Body of pancreas (tissue), 4 donors: Measurements from ENCODE around the gene NYNRIN.

ENCODE experiments used
- CTCF ChIP-seq, 7 experiments: fragments of 450-650 bp in 4 of 7; fragments of 200-600 bp in 3 of 7; sonication (generic) in 3 of 7; IDR thresholded peaks; one replicate each; pipeline ENCODE4 v1.5.1; 2016 to 2019; ENCODE audit warnings: antibody characterized with exemption in 7 of 7
- POLR2A ChIP-seq, 3 donors: fragments of 450-650 bp; IDR thresholded peaks; one replicate each; pipeline ENCODE4 v1.6.1; 2016; ENCODE audit warnings: antibody characterized with exemption in 3 of 3, mild to moderate bottlenecking in 2 of 3

GRCh38 chr14:24398653-24399446, at the start of gene NYNRIN:
- TF ChIP-seq POLR2A (IDR thresholded peaks at IDR 0.05) (no peak), CTCF (IDR thresholded peaks at IDR 0.05) (no peak)
